ENCODE data around the gene COQ4.
"Not testable (repeated sequence)": the region's sequence is repeated elsewhere in the genome, so short reads cannot be mapped to it uniquely, and the experiment has no call there.

The COQ4 gene

GRCh38 chr9:128304136-128304970 lies 18.3 kb upstream of the COQ4 start:
- no peak for DNase-seq

- DNase-seq: no peak
Measured at GRCh38 chr9:128304971-128305288, 17.7 kb upstream of the COQ4 start.

GRCh38 chr9:128309551-128309950 lies 13.1 kb upstream of the COQ4 start:
- no peak for DNase-seq

DNA sequence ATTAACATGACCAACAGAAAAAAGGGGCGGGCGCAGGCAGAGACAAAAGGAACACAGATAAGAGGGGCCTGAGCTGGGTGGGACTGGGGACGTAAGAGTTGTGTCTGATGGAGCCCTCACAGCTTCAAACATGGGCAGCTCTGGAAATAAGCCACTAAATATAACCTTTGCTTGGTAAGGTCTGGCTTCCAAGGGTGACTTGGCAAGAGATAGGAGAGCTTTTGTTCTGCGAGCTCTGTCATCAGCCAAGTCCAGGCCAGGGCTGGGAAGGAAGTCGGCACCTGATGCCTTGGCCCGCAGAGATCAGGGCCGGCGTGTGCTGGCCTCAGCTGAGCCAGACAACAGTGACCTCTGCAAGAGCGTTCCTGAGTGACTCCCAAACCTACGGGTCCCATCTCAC lies 12.2 kb upstream of the COQ4 start:
- DNase-seq: no peak

DNA sequence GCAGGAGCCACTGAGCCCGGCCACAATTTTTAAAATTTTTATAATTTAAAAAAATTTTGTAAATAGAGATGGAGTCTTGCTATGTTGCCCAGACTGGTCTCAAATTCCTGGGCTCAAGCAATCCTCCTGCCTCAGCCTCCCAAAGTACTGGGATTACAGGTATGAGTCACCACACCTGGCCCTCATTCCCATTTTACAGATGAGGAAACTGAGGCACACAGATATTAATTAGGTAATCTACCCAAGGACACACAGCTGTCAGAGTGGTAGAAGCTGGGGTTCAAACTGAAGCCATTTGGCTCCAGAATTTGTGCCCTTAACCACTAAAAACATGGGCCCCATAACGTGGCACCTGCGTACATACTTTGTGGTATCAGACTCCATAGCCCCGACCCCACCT lies 7.9 kb upstream of the COQ4 start:
- DNase-seq: no peak

DNA sequence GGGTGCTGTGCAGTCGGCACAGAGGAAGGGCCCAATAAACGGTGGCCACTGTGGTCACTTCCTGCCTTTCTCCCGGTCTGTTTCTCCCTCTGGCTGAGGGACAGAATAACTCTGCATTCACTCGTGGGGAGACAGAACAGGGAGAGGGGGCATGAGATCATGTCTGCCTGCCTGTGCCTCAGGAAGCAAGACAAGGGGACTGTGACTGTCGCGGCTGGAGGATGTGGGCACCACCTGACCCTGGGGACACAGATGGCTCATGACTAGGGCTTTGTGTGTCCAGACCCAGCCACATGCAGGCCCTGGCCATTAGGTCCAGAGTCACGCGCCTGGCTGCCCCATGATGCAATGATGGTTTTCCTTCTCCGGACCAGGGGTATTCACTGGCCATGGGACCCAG lies 6.2 kb upstream of the COQ4 start:
- DNase-seq: no peak

- DNase-seq: no peak
Measured at GRCh38 chr9:128317629-128318028, 5.0 kb upstream of the COQ4 start.

DNA sequence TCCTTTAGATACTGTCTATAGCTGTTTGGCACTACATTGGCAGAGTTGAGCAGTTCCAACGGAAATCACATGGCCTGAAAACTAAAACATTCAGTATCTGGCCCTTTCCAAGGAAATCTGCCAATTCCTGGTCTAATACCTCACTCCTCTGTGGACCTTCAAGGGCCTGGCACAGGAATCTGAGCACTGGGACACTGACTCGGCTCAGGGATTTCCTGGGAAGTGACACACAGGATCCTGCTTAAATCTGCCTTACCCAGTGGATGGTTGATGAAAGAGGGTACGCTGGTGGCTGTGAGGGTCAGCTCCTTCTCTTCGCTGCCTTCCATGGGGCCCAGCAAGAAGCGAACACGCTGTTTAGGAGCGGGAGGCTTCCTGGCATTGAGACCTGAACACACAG lies 1.3 kb upstream of the COQ4 start:
- DNase-seq: no peak

- no peak for DNase-seq
Measured at GRCh38 chr9:128321879-128322403, 698 bp upstream of the COQ4 start.

DNA sequence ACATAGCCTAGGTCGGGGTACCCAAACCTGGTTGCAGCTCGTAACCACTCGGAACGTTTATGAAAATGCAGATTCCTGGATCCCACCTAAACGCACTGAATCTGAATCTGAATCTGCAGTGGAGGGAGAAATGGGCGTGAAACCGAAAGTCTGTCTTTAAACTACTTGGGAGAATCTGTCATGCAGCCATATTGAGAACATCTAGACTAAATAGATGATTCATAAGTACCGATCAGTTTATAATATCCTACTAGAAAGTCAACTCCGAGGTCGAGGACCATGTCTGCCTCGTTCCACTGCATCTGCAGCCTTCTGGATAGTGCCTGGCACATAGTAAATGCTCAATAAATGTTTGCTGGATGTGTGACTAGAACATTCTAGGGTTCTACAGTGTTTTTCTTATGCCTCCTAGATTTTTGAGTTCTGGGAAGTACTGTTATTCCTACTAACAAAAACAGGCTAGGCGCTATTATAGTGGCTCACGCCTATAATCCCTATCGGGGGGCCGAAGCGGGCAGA lies 632 bp downstream of the COQ4 start:
- no peak for DNase-seq

- DNase-seq: no peak
Measured at GRCh38 chr9:128323791-128324190, 1.2 kb downstream of the COQ4 start.

DNA sequence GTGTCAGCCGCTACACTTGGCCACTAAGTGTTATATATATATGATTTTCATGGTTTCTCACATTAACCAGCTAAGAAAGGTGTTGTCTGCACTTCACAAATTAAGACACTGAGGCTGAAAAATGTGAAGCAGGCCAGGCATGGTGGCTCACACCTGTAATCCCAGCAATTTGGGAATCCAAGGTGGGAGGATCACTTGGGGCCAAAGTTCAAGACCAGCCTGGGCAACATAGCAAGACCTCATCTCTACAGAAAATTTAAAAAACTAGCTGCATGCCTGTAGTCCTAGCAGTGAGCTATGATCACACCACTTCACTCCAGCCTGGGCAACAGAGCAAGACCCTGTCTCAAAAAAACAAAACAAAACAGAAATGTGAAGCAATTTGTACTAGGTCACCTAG lies 1.8 kb downstream of the COQ4 start:
- no peak for DNase-seq

DNA sequence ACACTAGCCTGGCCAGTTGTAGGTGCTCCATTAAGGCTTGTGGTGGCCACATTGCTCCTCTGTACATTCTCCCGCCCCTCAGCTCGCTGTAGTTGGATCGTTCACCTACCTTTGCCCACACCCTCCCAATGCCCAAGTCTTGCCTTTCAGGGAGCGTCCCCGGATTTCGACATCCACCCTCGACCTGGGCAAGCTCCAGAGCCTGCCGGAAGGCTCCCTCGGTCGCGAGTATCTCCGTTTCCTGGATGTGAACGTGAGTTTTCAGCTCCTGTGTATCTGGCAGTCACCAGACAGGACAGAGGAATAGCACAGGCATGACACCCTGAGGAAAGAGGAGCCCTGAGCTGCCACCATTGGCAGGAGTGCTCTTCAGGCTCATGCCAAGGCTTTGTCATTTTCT lies 3.0 kb downstream of the COQ4 start:
- no peak for DNase-seq

DNA sequence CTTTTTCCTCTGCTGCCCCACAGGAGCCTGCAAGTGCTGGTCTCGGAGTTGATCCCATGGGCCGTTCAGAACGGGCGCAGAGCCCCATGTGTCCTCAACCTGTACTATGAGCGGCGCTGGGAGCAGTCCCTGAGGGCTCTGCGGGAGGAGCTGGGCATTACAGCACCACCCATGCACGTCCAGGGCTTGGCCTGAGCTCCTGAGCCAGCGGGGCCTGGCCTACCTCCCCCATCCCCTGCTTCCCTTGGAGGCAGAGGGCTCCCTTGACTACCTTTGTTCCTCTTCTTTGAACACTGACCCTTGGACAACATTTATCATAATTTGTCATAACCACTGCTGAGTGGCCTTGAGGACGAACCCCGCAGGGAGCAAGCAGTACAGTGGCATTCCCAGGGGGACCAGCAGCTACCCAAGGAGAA lies 10.8 kb downstream of the COQ4 start:
- no peak for DNase-seq

DNA sequence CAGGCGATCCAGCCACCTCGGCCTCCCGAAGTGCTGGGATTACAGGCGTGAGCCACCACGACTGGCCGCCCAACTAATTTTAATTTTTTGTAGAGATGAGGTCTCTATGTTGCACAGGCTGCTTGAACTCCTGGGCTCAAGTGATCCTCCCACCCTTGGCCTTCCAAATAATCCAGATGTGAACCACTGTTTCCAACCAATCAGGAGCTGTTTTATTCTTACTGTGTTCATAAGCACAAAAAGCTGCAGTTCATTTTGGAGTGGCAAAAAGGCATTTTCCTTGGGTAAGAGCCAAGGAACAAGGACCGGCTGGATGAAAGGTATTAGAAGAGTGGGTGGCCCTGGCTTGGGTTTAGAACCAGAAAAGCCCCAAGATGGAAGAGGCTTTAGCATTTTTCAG lies 12.5 kb downstream of the COQ4 start:
- DNase-seq: no peak

- DNase-seq: no peak
Measured at GRCh38 chr9:128335914-128336313, 13.3 kb downstream of the COQ4 start.

DNA sequence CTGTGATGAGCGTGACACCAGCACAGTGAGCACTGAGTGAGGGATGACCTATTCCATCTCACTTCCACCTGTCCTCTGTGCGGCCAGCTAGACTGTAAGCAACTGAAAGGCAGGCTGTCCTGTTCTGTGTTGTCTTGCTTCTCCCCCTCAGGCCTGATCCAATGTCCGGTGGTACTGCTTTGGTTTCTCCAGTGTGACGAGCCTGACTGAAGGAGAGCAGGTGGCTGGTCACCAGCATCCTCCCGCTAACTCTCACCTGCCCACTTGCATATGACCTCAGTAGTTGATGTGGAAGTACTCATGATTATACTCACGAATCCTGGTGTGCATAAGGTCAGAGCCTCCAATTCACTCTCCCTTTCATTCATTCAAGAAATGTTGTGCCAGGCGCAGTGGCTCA lies 15.3 kb downstream of the COQ4 start:
- no peak for DNase-seq

DNA sequence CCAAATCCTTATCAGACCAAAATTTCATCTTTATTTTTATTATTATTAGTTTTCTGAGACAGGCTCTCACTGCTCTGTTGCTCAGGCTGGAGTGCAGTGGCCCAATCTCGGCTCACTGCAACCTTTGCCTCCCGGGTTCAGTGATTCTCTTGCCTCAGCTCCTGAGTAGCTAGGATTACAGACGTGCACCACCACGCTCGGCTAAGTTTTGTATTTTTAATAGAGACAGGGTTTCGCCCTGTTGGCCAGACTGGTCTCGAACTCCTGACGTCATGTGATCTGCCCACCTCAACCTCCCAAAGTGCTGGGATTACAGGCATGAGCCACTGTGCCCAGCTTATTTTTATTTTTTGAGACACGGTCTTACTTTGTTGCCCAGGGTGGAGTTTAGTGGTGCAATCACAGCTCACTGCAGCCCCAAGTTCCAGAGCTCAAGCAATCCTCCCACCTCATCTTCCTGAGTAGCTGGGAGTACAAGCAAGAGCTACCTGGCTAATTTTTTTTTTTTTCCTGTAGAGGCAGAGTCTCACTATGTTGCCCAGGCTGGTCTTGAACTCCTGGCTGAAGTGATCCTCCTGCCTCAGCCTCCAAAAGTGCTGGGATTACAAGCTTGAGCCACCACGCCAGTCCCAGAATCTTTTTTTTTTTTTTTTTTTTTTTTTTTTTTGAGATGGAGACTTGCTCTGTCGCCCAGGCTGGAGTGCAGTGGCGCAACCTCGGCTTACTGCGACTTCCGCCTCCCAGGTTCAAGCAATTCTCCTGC lies 16.4 kb downstream of the COQ4 start:
- not testable (repeated sequence) for DNase-seq

DNA sequence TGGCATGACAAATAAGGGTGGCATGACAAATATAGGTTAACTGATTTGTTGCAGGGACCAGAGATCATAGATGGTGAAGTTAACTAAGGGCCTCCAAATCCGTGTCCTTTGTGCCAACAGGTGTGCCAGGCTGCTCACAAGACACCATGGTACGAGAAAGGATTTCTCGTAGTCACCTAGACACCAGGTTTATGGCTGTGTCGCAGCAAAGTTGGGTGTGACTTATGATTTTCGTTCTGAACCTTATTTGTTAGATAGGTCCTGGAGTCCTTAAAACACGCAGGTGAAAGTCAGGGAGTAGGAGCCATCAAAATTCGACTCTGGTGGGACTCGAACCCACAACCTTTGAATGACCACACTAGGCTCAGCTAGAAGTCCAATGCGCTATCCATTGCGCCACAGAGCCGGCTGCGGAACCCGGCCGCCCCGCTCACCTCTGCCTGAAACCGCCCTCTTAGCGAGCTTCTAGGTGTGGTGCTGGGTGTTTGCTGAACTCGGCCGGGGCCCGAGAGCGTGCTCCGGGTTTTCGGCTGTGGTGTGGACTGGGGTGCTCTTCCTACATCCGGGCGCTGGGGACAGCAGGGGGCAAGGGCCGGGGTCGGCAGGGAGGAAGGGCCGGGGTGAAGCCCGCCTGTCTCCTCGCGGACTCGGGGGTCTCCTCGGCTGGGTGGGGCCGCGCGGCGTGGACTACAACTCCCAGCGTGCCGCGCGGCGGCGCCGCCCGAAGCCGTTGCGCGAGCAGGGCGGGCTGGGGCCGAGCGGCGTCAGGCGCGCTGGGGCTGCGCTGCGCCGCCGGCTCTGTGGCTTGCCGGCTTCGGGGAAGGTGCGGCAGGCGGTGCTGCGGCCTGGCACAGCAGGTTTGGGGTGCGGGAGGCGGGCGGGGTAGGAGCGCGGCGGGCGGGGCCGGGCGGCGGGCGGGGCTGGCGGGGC lies 17.4 kb downstream of the COQ4 start, which contains the start of gene SLC27A4:
SLC27A4 (plus strand) TSS at position 767 of the 930 bp plus-strand sequence. CDS start 2,606 bp downstream, outside the sequence.
- peak; percentile 76 for DNase-seq

GRCh38 chr9:128340691-128341434 lies 18.2 kb downstream of the COQ4 start:
- no peak for DNase-seq

DNA sequence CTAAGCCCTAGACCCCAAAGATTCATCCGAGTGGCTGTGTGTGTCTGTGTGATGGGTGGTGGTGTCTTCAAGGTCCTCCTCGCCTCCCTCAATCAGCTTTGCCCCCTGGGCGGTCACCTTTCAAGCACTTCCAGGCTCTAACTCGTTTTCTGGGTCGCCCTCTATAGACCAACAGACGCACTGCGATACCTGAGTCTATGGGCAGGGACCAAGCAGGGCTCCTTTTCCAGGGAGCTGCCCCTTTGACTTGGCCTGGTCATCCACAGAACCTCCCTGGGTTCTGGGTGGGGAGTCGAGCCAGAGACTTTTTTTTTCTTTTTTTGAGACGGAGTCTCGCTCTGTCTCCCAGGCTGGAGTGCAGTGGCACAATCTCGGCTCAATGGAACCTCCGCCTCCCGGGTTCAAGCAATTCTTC lies 18.8 kb downstream of the COQ4 start:
- peak; percentile 53 for DNase-seq
